Gastroesophageal sphincter (tissue), 4 donors: Measurements from ENCODE around the gene ERCC4. TPM values are rescaled to one million over a fixed set of nuclear protein-coding genes. Genes with fewer than 3 reads are reported as not detected.

Experiments
- ATAC-seq: fragments of 150-250 bp; one replicate; pipeline ENCODE4 v1.9.1; 2016; ENCODE audit warnings: mild to moderate bottlenecking, moderate library complexity
- H3K27ac ChIP-seq, 4 donors: fragments of 200-600 bp; sonication (generic) in 3 of 4; 1 replicate in 3 of 4; 2 replicates in 1 of 4; pipeline ENCODE4 v1.5.1; 2016 to 2019
- H3K27me3 ChIP-seq: fragments of 200-600 bp; sonication (generic); one replicate; pipeline ENCODE4 v1.5.1; 2019
- H3K36me3 ChIP-seq, 2 donors: fragments of 200-600 bp; sonication (generic); one replicate each; pipeline ENCODE4 v1.5.1; 2019; ENCODE audit warnings: control low read depth in 1 of 2
- H3K4me1 ChIP-seq, 3 donors: fragments of 200-600 bp; sonication (generic); 1 replicate in 2 of 3; 2 replicates in 1 of 3; pipeline ENCODE4 v1.5.1; 2016 to 2019; ENCODE audit warnings: control low read depth in 2 of 3
- H3K4me3 ChIP-seq, 2 donors: fragments of 200-600 bp; sonication (generic); one replicate each; pipeline ENCODE4 v1.5.1; 2019; ENCODE audit warnings: mild to moderate bottlenecking in 1 of 2, moderate library complexity in 1 of 2
- H3K9me3 ChIP-seq, 3 donors: fragments of 200-600 bp; sonication (generic); one replicate each; pipeline ENCODE4 v1.5.1; 2017 to 2019; ENCODE audit warnings: control low read depth in 2 of 3
- EP300 ChIP-seq: sonication (generic); formaldehyde crosslinking; IDR thresholded peaks from one replicate; pipeline ENCODE4 v1.6.1; 2017; ENCODE audit warnings: antibody characterized with exemption, mild to moderate bottlenecking
- POLR2A ChIP-seq, 2 donors: fragments of 450-650 bp; IDR thresholded peaks; one replicate each; pipeline ENCODE4 v1.6.1; 2017; ENCODE audit warnings: antibody characterized with exemption in 2 of 2, mild to moderate bottlenecking in 2 of 2, moderate library complexity in 1 of 2
- POLR2AphosphoS5 ChIP-seq: sonication (generic); formaldehyde crosslinking; IDR thresholded peaks from one replicate; pipeline ENCODE4 v1.6.1; 2017; ENCODE audit warnings: antibody characterized with exemption
- WGBS, 2 donors: methylation state at CpG; one replicate each; pipeline ENCODE4 v1.1.5; 2018; ENCODE audit warnings: low coverage in 1 of 2; 5-methylcytosine and 5-hydroxymethylcytosine counted together
- total RNA-seq, 4 donors: library from RNA; depleted of rRNA; stranded (reverse); fragments of >200 nt; gene quantifications; one replicate each; pipeline ENCODE4 v1.1.0, GENCODE V29; 2016
- TF ChIP-seq, protein P1 (sequence below), 4 experiments: fragments of 200-600 bp in 2 of 4; fragments of 450-650 bp in 2 of 4; sonication (generic) in 1 of 4; IDR thresholded peaks; one replicate each; pipeline ENCODE4 v1.5.1; 2017 to 2019; ENCODE audit warnings: antibody characterized with exemption in 4 of 4, mild to moderate bottlenecking in 2 of 4, moderate library complexity in 2 of 4

The ERCC4 gene
- total RNA-seq, 4 donors from 2014 or later, result 6.3 to 12.5 (median 9.2) TPM

DNA sequence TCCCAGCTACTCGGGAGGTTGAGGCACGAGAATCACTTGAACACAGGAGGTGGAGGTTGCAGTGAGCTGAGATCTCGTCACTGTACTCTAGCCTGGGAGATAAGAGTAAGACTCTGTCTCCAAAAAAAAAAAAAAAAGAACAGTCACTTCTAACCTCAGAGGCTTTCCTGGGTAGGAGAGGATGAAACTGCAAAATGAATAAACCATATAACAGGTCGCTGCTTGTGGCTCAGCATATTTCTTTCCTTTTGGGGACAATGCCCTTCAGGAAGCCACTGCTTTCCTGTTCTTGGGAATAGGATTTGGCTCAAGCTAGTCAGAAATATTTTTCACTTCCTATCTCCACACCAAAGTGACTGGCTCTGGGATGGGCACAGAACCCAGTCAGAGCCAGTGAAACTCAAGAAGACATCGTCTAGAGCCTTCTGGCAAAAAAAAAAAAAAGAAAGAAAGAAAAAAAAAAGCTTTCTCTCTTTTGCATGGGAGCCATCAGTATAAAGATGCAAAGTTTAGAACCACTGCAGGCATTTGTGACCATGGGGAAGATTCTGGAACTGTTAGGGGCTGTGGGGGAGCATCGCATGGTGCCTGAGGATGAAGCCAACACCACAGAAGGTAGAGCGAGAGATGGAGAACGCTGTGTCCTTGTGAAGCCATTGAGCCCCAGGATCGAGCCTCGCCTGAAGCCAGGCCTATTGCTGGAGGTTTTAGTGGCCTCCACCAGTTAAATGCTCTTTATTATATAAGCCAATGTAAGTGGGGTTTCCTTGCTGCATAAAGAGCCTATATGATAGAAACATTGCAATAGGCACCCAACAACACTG, 79.3 kb downstream of the ERCC4 start:
- no peaks in the 10 kb centered on the region for H3K9me3 ChIP-seq
- peak overlapping the region in 1 of 4 donors; percentile 8 for H3K27ac ChIP-seq
- ATAC-seq, result no peak
- H3K4me1 ChIP-seq, result peaks cover 0 to 21% (median 3%) of the 10 kb centered on the region in 3 donors
- no peak overlapping the region for H3K4me3 ChIP-seq
- 75 to 83% methylated on average over 7 to 8 of the region's 10 CpGs for WGBS, 2 donors
- no peaks in the 10 kb centered on the region for H3K36me3 ChIP-seq
- H3K27me3 ChIP-seq, result no peaks in the 10 kb centered on the region
- TF ChIP-seq POLR2AphosphoS5, result no peak
- no peak for TF ChIP-seq POLR2A (IDR thresholded peaks at IDR 0.05)
- TF ChIP-seq, protein P1, sequence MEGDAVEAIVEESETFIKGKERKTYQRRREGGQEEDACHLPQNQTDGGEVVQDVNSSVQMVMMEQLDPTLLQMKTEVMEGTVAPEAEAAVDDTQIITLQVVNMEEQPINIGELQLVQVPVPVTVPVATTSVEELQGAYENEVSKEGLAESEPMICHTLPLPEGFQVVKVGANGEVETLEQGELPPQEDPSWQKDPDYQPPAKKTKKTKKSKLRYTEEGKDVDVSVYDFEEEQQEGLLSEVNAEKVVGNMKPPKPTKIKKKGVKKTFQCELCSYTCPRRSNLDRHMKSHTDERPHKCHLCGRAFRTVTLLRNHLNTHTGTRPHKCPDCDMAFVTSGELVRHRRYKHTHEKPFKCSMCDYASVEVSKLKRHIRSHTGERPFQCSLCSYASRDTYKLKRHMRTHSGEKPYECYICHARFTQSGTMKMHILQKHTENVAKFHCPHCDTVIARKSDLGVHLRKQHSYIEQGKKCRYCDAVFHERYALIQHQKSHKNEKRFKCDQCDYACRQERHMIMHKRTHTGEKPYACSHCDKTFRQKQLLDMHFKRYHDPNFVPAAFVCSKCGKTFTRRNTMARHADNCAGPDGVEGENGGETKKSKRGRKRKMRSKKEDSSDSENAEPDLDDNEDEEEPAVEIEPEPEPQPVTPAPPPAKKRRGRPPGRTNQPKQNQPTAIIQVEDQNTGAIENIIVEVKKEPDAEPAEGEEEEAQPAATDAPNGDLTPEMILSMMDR (IDR thresholded peaks at IDR 0.05), result no peak
- TF ChIP-seq EP300, result no peak

DNA sequence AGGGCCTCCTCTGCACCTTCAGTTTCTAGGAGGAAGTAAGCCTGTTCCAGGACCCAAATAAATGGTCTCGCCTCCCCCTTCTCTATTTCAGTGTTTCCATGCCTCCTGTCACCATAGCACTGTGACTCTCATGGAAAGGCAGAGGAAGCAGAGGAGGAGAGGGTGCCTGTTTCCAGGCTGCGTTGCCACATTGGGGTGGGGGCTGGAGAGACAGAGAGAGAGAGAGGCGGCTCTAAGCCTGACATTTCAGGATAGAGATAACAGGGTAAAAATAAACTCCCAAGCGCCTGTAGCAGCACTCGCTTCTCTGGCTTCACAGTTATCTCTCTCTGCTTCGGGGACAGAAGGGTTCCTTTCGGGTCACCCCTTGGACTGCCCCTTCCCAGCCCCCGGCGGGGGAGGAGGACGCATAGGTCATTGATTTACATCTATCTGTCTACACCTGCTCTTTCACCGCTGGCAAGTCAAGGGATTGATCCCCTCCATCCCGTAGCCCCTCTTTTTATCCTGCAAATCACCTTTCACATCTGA, 80.0 kb downstream of the ERCC4 start:
- ATAC-seq, result no peak
- H3K4me3 ChIP-seq, result no peak overlapping the region
- H3K9me3 ChIP-seq, result no peaks in the 10 kb centered on the region
- H3K27me3 ChIP-seq, result no peaks in the 10 kb centered on the region
- H3K27ac ChIP-seq, result peak overlapping the region in 1 of 4 donors; percentile 8
- peaks cover 0 to 24% (median 3%) of the 10 kb centered on the region in 3 donors for H3K4me1 ChIP-seq
- 49 to 72% methylated on average over 8 to 12 of the region's 12 CpGs for WGBS, 2 donors
- no peaks in the 10 kb centered on the region for H3K36me3 ChIP-seq
- TF ChIP-seq, protein P1 (IDR thresholded peaks at IDR 0.05), result no peak
- TF ChIP-seq EP300 (no peak), POLR2AphosphoS5 (no peak), POLR2A (IDR thresholded peaks at IDR 0.05) (no peak)

DNA sequence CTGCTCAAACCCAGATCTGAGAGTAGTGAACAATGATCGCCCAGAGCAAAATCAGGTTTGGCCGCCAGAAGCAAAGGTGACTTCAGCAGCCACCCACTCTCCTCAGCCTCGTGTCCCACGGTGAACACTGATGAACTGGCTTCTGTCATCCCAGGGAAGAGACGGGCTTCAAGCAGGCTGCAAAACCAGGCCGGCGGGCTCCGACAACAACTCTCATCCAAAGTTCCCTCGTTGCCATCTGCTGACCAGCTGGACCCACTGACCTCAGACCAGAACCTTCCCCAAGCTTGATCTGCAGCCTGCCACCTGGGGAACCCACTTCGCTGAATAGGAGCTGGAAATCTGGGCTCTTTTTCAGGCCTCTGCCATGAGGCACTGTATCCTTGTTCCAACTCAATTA, 81.6 kb downstream of the ERCC4 start:
- WGBS, 2 donors, result 97% methylated on average over 6 of the region's 10 CpGs; no CpG with 5 or more reads in 1 of the 2 donors
- no peak for ATAC-seq
- TF ChIP-seq, protein P1 (IDR thresholded peaks at IDR 0.05), result no peak
- no peak overlapping the region for H3K4me3 ChIP-seq
- no peaks in the 10 kb centered on the region for H3K27me3 ChIP-seq
- H3K27ac ChIP-seq, result no peak overlapping the region
- peaks cover 0 to 24% (median 3%) of the 10 kb centered on the region in 3 donors for H3K4me1 ChIP-seq
- H3K36me3 ChIP-seq, result no peaks in the 10 kb centered on the region
- no peaks in the 10 kb centered on the region for H3K9me3 ChIP-seq

Other genes with a start within 250 kb of the ERCC4 start
- 10 to 100 TPM; 38.8 to 53.1 (median 41.1) TPM for gene MRTFB, start 151.2 kb downstream of the ERCC4 start, total RNA-seq